Tibial nerve (tissue), 4 donors: ENCODE results near the gene P2RX5. TPM values are rescaled to one million over a fixed set of nuclear protein-coding genes. Genes with fewer than 3 reads are reported as not detected.

ENCODE experiments used
- DNase-seq, 2 donors: peaks; one replicate each; pipeline ENCODE4 v3.0.0-alpha.2; 2019; ENCODE audit warnings: low spot score in 2 of 2
- H3K27ac ChIP-seq, 4 donors: fragments of 200-600 bp; sonication (generic) in 3 of 4; one replicate each; pipeline ENCODE4 v1.5.1; 2017 to 2019; ENCODE audit warnings: mild to moderate bottlenecking in 1 of 4
- H3K27me3 ChIP-seq, 2 donors: fragments of 200-600 bp; sonication (generic) in 1 of 2; one replicate each; pipeline versions ENCODE4 v1.5.1 to v1.6.0; 2017 to 2019
- H3K36me3 ChIP-seq, 3 donors: fragments of 200-600 bp; sonication (generic); one replicate each; pipeline ENCODE4 v1.5.1; 2018 to 2019
- H3K4me1 ChIP-seq, 4 donors: fragments of 200-600 bp; sonication (generic) in 3 of 4; one replicate each; pipeline ENCODE4 v1.5.1; 2017 to 2019
- H3K4me3 ChIP-seq, 4 donors: fragments of 200-600 bp; sonication (generic) in 3 of 4; one replicate each; pipeline ENCODE4 v1.5.1; 2017 to 2019; ENCODE audit warnings: mild to moderate bottlenecking in 1 of 4, moderate library complexity in 1 of 4
- H3K9me3 ChIP-seq, 4 donors: fragments of 200-600 bp; sonication (generic) in 3 of 4; one replicate each; pipeline ENCODE4 v1.5.1; 2017 to 2019
- EP300 ChIP-seq, 2 donors: sonication (generic); formaldehyde crosslinking; IDR thresholded peaks; one replicate each; pipeline ENCODE4 v1.6.1; 2017; ENCODE audit warnings: antibody characterized with exemption in 2 of 2, mild to moderate bottlenecking in 1 of 2
- POLR2A ChIP-seq, 2 donors: fragments of 450-650 bp; IDR thresholded peaks; one replicate each; pipeline ENCODE4 v1.6.1; 2017; ENCODE audit warnings: antibody characterized with exemption in 2 of 2, mild to moderate bottlenecking in 2 of 2, moderate library complexity in 2 of 2
- WGBS, 2 donors: methylation state at CpG; one replicate each; pipeline ENCODE4 v1.1.5; 2018; 5-methylcytosine and 5-hydroxymethylcytosine counted together
- total RNA-seq, 4 donors: library from RNA; depleted of rRNA; stranded (reverse); fragments of >200 nt; gene quantifications; one replicate each; pipeline ENCODE4 v1.1.0, GENCODE V29; 2016
- TF ChIP-seq, protein P1 (sequence below), 5 experiments: fragments of 200-600 bp in 3 of 5; fragments of 450-650 bp in 2 of 5; sonication (generic) in 3 of 5; IDR thresholded peaks; one replicate each; pipeline ENCODE4 v1.5.1; 2016 to 2019; ENCODE audit warnings: antibody characterized with exemption in 5 of 5, mild to moderate bottlenecking in 3 of 5, moderate library complexity in 2 of 5

P2RX5 gene
- total RNA-seq, 4 donors from 2014 or later, result 0.42 TPM; not detected in 3

DNA sequence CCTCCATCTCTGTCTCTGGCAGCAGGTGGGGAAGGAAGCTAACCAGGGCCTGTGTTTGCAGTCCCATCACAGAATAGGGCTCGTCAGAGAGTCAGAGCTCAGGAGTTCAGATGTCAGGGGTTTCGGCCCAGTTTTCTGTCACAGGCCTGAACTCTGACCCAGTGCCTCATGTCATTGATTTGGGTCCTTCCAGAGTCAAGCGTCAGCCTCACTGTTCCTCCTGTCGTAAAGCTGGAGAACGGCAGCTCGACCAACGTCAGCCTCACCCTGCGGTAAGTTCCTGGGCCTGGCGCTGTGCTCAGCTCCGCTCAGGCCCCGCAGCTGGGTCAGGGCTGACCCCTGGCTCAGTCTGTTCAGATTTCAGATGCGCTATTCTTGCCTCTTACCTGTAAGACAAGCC lies 48.7 kb downstream of the P2RX5 start:
- H3K36me3 ChIP-seq, result peaks cover 0 to 86% (median 4%) of the 10 kb centered on the region in 3 donors
- DNase-seq, result no peak
- 49 to 76% methylated on average over 9 to 12 of the region's 12 CpGs for WGBS, 2 donors
- H3K4me3 ChIP-seq, result no peak overlapping the region
- H3K27ac ChIP-seq, result peak overlapping the region in 2 of 4 donors; percentile 53 to 71
- TF ChIP-seq, protein P1, sequence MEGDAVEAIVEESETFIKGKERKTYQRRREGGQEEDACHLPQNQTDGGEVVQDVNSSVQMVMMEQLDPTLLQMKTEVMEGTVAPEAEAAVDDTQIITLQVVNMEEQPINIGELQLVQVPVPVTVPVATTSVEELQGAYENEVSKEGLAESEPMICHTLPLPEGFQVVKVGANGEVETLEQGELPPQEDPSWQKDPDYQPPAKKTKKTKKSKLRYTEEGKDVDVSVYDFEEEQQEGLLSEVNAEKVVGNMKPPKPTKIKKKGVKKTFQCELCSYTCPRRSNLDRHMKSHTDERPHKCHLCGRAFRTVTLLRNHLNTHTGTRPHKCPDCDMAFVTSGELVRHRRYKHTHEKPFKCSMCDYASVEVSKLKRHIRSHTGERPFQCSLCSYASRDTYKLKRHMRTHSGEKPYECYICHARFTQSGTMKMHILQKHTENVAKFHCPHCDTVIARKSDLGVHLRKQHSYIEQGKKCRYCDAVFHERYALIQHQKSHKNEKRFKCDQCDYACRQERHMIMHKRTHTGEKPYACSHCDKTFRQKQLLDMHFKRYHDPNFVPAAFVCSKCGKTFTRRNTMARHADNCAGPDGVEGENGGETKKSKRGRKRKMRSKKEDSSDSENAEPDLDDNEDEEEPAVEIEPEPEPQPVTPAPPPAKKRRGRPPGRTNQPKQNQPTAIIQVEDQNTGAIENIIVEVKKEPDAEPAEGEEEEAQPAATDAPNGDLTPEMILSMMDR (IDR thresholded peaks at IDR 0.05), result no peak
- TF ChIP-seq EP300 (IDR thresholded peaks at IDR 0.05) (no peak), POLR2A (IDR thresholded peaks at IDR 0.05) (no peak)
- H3K9me3 ChIP-seq, result no peaks in the 10 kb centered on the region
- peaks cover 0 to 12% (median 0%) of the 10 kb centered on the region in 4 donors for H3K4me1 ChIP-seq
- no peaks in the 10 kb centered on the region for H3K27me3 ChIP-seq

DNA sequence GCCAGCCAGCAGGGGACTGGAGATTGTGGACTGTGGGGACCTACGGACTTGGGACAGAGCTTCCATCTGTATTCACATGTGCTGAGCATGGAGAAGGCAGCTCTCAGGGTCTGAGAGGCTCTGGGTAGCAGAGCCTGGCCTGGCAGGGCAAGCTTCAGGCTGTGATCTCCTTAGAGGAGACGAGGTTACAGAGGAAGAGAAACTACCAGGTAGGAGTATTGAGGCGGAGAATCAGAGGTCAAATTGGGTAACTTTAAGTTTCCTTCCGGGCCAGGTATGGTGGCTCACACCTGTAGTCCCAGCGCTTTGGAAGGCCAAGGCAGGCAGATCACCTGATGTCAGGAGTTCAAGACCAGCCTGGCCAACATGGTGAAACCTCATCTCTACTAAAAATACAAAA lies 50.6 kb downstream of the P2RX5 start:
- peaks cover 0 to 81% (median 4%) of the 10 kb centered on the region in 3 donors for H3K36me3 ChIP-seq
- no peak for DNase-seq
- H3K9me3 ChIP-seq, result no peaks in the 10 kb centered on the region
- WGBS, 2 donors, result 75 to 76% methylated on average over 5 of the region's 5 CpGs
- H3K27me3 ChIP-seq, result no peaks in the 10 kb centered on the region
- TF ChIP-seq, protein P1 (IDR thresholded peaks at IDR 0.05), result no peak
- no peak for TF ChIP-seq EP300 (IDR thresholded peaks at IDR 0.05)
- no peak for TF ChIP-seq POLR2A (IDR thresholded peaks at IDR 0.05)
- H3K4me3 ChIP-seq, result no peak overlapping the region
- peaks cover 0 to 16% (median 0%) of the 10 kb centered on the region in 4 donors for H3K4me1 ChIP-seq
- peak overlapping the region in 1 of 4 donors; percentile 1 for H3K27ac ChIP-seq

DNA sequence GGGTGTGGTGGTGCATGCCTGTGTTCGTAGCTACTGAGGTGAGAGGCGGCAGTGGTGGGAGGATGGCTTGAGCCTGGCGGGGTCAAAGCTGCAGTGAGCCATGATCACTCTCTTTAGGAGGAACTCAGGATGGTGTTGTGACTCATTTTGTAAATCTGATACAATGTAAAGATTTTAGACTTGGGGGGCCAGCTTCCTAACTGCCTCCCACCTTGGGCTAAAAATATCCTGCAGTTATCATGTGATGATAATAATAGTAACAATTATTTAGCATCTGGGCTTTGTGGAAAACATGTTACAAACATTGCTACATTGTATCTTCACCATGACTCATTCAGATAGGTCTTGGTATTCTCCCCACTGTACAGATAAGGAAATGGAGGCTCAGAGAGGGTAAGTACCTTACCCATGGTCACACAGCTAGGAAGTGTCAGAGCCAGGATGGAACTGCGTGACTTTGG lies 52.0 kb downstream of the P2RX5 start:
- no peak overlapping the region for H3K27ac ChIP-seq
- H3K36me3 ChIP-seq, result peaks cover 0 to 76% (median 4%) of the 10 kb centered on the region in 3 donors
- TF ChIP-seq, protein P1 (IDR thresholded peaks at IDR 0.05), result no peak
- TF ChIP-seq POLR2A (IDR thresholded peaks at IDR 0.05) (no peak), EP300 (IDR thresholded peaks at IDR 0.05) (no peak)
- no peaks in the 10 kb centered on the region for H3K27me3 ChIP-seq
- H3K4me3 ChIP-seq, result no peak overlapping the region
- no peak for DNase-seq
- H3K9me3 ChIP-seq, result no peaks in the 10 kb centered on the region
- H3K4me1 ChIP-seq, result peaks cover 0 to 26% (median 0%) of the 10 kb centered on the region in 4 donors
- 79 to 85% methylated on average over 4 of the region's 4 CpGs for WGBS, 2 donors

DNA sequence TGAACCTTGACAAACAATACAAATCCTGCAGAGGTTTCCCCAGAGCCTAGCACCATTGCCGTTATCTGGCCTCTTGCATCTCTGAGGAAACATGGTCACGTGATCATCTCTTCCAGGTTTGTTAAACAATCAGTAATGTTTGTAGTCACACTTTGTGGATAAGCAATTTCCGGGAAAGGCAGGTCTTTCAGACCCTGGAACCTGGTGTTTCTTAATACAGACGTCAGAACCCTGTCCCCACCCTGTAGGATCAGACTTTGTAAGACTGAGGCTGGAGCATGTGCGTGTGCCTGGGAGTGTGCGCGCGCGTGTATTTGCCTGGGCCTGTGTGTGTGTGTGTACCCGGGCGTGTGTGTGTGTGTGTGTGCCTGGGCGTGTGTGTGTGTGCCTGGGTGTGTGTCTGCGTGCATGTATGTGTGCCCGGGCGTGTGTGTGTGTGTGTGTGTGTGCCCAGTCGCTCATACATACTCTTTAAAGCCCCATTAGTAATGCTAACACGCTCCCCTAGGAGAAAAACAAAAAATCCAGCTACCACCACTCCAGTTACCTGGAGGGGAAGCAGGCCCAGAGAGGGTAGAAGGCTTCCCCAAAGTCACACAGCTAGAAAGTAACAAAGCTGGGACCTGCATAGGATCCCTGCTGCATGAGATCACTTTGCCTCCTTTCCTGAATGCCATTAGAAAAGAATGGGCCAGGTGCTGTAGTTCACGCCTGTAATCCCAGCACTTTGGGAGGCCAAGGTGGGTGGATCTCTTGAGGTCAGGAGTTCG lies 54.1 kb downstream of the P2RX5 start:
- Histone ChIP-seq H3K27ac (peak overlapping the region in 2 of 4 donors; percentile 1 to 57), H3K4me3 (no peak overlapping the region), H3K4me1 (peaks cover 0 to 27% (median 7%) of the 10 kb centered on the region in 4 donors), H3K36me3 (peaks cover 0 to 64% (median 0%) of the 10 kb centered on the region in 3 donors), H3K27me3 (no peaks in the 10 kb centered on the region), H3K9me3 (no peaks in the 10 kb centered on the region)
- no peak for DNase-seq
- TF ChIP-seq POLR2A (IDR thresholded peaks at IDR 0.05), result no peak
- TF ChIP-seq, protein P1 (IDR thresholded peaks at IDR 0.05), result no peak
- no peak for TF ChIP-seq EP300 (IDR thresholded peaks at IDR 0.05)
- 83 to 92% methylated on average over 18 to 19 of the region's 19 CpGs for WGBS, 2 donors

DNA sequence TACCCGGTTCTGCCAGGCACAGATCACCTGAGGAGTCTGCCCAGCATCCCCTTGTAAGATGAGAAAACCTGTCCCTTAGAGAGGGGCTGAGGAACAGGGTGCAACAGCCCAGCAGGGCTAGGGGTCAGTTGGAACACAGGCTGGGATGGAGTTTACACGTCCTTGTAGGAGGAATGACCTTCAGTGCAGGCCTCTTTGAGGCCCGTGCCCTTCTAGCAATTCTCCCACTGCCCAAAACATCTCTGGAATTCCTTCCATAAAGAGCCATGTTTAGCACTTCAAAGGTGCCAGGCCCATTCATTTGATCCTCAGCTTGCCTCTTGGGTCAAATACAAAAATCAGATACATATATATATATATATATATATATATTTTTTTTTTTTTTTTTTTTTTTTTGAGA lies 54.9 kb downstream of the P2RX5 start:
- H3K9me3 ChIP-seq, result no peaks in the 10 kb centered on the region
- no peak overlapping the region for H3K4me3 ChIP-seq
- H3K27me3 ChIP-seq, result no peaks in the 10 kb centered on the region
- peak overlapping the region in 2 of 4 donors; percentile 15 to 66 for H3K27ac ChIP-seq
- WGBS, 2 donors, result 58 to 77% methylated on average over 3 of the region's 3 CpGs
- peaks cover 0 to 57% (median 0%) of the 10 kb centered on the region in 3 donors for H3K36me3 ChIP-seq
- H3K4me1 ChIP-seq, result peaks cover 0 to 29% (median 8%) of the 10 kb centered on the region in 4 donors
- no peak for TF ChIP-seq POLR2A (IDR thresholded peaks at IDR 0.05)
- no peak for TF ChIP-seq EP300 (IDR thresholded peaks at IDR 0.05)
- TF ChIP-seq, protein P1 (IDR thresholded peaks at IDR 0.05), result no peak
- no peak for DNase-seq
